Hematopoietic multipotent progenitor cell (in vitro differentiated cells): ENCODE measurements around the gene ATG4A. TPM values are rescaled to one million over a fixed set of nuclear protein-coding genes. Genes with fewer than 3 reads are reported as not detected.

ENCODE experiments used
- DNase-seq, 3 donors: peaks; one replicate each; pipeline ENCODE4 v3.0.0-alpha.2; 2011 to 2015; ENCODE audit warnings: low read depth in 2 of 3, low spot score in 2 of 3
- total RNA-seq: library from RNA; depleted of rRNA; stranded (reverse); fragments of >200 nt; gene quantifications from one replicate; pipeline ENCODE4 v1.2.3, GENCODE V29; 2012

Gene ATG4A
- total RNA-seq, 1 donor, result 5.7 TPM

- no peak for DNase-seq
Measured at GRCh38 chrX:108167211-108167872, 75.8 kb downstream of the ATG4A start.

DNA sequence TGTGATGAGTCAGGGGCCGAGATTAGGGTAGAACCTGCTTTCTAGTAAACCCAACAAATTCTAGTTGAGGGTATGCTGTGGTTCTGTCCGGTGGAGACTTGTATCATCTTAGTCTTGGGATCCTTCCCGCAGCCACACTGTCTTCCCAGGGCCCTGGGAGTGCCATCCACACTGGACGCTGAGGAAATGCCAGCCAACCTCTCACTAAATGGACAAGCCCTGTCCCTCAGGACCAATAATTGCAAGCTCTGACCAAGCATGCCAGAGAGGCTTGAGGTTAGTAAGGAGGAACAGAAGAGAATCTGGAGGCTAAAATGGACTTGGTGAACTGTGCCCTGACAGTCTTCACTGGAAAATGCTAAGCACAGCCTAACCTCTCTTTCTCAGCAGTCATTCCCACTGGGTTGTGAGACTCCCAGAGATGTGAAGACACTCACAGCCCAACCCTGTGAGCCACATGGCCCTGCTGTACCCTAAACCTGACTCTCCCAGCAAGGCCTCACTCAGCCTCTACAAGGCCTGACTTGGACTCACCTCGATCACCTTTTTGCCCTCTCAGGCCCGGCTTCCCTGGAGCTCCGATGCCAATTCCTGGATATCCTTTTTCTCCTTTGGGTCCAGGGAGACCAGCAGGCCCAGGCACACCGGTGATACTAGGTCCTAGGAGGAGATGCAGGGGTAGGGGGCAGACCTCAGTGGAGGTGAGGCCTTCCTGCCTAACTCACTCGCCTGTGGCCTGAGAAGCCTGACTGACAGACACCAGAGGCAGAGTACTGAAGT, 77.6 kb downstream of the ATG4A start:
- no peak for DNase-seq

GRCh38 chrX:108169768-108170167, 78.2 kb downstream of the ATG4A start:
- DNase-seq, result no peak

DNA sequence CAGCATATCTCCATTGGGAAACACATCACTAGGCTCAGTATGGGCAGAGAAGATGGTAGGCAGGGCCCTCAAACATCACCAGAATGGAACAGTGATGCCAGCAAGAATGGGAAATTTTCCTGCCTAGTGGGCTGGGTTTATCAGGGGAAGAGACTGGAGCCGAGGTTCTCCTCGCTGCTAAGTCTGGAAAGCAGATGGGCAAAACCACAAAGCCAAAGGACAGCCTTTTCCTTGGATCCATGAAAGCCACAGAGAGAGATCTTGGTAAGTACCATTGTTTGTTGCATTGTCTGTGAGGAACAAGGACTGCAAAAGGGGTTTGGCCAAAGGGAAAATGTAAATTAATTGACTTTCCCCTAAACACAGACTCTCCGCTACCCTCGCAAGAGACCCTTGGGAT, 80.1 kb downstream of the ATG4A start:
- DNase-seq, result no peak

DNA sequence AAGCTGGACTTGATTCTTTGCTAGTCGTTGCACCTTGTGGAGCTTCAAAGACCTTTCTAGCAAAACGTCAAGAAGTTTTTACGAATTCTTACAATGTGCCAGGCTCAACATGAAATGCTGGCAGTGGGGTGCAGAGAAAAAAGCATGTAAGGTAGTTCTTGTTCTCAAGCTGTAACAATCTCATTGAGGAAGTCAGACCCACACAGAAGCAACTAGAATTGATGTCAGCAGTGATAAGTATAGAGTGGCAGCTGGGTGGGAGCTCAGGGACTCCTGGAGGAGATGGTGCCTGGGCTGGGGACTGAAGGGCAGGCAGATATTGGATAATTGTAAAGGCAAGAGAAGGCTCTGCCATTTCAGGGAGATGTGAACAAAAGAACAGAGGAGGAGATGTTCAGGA, 82.3 kb downstream of the ATG4A start:
- DNase-seq, result no peak

DNA sequence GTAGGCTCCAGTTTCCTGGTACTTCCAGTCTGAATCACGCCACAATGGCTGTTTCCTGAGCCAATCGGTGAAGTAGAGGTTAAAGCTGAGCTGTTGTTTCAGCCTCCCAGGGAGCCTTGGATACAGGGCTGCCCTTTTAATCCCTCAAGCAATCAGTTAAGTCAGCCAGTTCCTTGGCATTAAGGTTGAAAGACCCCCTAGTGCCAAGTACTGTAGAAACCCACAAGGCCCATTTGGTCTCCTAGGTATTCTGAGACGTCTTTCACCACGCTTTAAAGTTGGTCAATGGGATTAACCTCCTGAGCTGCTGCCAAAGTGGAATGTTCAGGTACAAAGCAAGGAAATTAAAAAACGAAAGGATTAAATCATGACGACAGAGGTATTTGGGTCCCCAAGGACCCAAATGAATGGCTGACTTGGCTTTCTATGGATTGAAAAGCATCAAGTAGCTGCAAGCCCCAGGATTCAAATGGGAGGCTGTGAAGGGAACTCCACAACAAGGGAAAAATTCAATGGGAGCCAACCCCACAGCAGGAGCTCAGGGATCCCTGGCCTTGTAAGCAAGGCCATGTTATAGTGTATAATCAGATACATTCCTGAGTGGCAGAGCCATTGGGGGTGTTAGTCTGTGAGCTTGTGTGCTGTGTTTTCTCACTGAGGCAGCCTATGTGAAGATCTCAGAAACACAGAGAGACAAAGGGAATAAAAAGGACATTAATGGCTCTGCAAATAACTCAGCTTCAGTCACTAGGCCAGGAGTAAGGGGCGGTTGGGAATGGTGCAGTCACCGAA, 86.0 kb downstream of the ATG4A start:
- no peak for DNase-seq

DNA sequence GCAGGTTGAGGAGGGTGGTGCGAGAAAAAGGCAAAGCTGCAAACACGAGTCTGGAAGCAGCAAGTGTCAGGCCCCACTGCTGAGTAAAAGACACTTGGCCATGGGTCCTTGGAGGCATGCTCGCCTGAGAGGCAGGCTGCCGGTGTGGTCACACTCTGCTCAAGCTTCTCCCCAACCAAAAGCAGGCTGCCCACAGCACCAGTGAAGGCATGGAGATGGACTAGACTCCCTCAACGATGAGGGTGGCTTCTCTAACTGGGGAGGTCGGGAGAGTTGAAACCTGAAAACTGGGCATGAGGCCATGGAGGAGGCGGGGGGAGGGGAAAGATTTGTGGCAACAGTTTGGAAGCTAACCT, 86.5 kb downstream of the ATG4A start:
- DNase-seq, result no peak

DNA sequence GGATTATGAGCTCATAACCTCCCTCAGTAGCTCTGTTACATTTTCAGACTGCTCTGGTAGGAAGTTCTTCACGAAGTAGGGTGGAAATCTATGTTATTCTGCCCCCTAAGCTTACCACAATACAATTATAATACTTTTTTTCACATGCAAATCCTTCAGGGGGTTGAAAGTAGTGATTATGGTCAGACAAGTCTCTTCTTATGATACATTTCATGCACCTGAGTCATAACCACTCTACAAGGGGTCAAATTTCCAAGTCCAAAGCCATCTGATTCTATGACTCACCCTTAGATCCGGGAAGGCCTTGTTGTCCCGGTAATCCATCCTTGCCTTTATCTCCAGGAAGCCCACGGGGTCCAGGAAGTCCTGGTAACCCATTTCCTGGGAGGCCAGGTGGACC, 95.2 kb downstream of the ATG4A start:
- no peak for DNase-seq

- DNase-seq, result no peak
Measured at GRCh38 chrX:108198420-108198819, 106.8 kb downstream of the ATG4A start.

DNA sequence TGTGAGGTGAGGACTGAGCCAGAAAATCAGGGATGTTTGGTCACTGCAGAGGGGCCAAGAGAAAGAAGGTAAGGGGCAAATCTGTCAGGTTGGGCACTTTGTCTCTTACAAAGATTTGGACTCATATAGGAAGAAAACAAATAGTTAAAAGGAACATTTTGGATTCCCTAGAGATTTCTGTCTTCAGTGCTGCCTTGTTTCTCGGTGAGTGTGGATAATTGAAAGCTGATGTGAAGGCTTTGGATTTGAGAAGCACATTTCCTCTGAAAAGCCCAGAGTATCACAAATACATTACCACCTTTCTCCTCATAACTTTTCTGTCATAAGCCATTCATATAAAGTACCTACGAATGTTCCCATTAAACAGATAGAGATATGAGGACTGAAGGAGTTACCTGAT, 107.5 kb downstream of the ATG4A start:
- DNase-seq, result no peak

DNA sequence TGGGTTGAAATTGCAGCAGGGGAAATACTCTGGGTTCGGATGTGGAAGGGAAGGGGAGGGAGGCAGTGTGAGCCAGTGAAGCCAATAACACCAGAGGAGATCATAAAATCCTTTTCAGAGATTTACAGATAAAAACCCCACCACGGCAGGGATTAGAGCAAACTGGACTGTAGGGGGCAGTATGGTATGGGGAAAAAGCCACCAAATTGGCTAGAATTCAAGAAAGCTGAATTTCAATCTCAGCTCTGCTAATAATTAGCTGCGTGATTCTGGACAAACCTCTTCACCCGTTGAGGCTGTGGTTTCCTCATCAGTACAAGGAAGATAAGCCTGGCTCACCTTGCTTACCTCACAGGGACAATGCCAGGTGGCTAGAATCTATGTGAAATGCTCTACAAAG, 108.1 kb downstream of the ATG4A start:
- DNase-seq, result peak in 1 of 3 donors; percentile 19

- DNase-seq, result no peak
Measured at GRCh38 chrX:108203540-108203939, 112.0 kb downstream of the ATG4A start.

Other genes starting within 250 kb of the ATG4A start
- gene TEX13B, start 109.4 kb upstream of the ATG4A start, total RNA-seq, result not detected
- gene VSIG1, start 46.7 kb upstream of the ATG4A start, total RNA-seq, result not detected
- gene PSMD10, start 236 bp upstream of the ATG4A start, total RNA-seq, result 33.7 TPM